ENCODE data around the gene SMPDL3B.

SMPDL3B gene

DNA sequence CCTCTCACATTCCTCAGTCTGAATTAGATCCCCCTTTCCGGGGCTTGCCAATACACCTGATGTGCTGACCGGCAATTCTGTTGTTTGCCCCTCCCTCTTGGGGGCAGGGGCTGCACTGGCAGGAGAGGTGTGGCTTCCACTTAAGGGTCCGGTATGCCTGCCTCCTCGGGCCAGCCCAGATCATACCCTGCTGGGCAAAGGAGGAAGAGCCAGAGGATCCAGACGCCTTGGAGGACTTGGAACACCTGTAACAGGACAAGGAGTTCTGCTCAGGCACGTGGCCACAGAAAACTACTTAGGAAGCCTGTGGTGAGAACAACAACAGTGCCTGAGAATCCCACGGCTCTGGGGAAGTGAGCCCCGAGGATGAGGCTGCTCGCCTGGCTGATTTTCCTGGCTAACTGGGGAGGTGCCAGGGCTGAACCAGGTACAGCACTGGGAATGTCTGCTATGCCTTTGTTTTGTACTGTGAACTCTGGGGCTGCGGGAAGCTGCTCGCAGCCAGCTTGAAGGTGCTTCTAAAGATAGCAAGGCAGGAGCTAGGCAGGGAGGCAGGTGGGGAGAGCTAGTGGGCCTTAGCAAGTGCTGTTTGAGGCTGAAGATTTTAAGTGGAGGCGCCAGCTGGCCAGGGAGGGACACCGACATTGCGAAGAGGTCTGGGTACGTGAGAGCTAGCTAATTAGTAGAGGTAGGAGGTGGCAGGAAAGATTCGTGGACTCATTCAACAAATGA lies at the start of gene SMPDL3B:
Gene SMPDL3B (plus strand): TSS at position 183 of the 732 bp plus-strand sequence. CDS start 184 bp downstream, at position 367.
- DNase-seq, result no peak

- no peak for DNase-seq
Observed at GRCh38 chr1:27885114-27885528, 49.7 kb upstream of the SMPDL3B start.

GRCh38 chr1:27885621-27886352 lies 49.0 kb upstream of the SMPDL3B start:
- DNase-seq, result no peak

DNA sequence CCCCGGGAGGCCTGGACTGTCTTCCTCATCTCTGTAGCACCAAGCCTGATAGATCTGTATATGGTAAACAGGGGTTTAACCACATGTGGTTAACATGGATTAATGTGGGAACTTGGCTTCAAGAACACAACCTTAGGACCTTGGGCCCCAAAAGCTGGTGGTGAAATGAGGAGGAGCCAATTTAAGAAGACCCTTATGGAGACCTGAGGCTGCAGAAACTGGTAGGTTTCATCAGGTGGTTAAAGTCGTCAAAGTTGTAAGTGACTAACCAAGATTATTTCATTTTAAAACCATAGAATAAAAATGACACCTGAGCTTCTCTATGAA lies 48.5 kb upstream of the SMPDL3B start:
- no peak for DNase-seq

DNA sequence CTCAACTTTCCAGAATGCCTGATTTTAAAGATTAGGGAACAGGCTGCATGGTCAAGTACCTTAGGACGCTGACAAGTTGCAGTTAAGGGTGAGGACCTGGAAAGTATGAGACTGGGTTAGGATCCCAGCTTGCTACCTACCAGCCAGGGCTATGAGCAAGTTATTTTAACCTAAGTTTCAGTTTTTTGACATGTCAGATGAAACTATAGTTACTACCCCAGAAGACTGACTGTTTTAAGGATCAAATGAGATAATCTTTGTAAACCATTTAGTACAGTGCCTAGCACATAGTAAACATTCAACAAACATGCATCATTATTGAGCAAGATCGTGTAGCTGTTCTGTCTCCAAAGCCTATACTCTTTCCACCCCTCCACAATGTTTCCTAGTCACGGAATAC lies 48.1 kb upstream of the SMPDL3B start:
- DNase-seq, result no peak

GRCh38 chr1:27887215-27888021 lies 47.4 kb upstream of the SMPDL3B start:
- no peak for DNase-seq

- DNase-seq, result no peak
Observed at GRCh38 chr1:27889506-27889905, 45.3 kb upstream of the SMPDL3B start.

GRCh38 chr1:27891196-27891889 lies 43.5 kb upstream of the SMPDL3B start:
- DNase-seq, result no peak

- DNase-seq, result no peak
Observed at GRCh38 chr1:27894521-27894920, 40.3 kb upstream of the SMPDL3B start.

GRCh38 chr1:27906759-27907158 lies 28.0 kb upstream of the SMPDL3B start:
- DNase-seq, result no peak

GRCh38 chr1:27912429-27912828 lies 22.4 kb upstream of the SMPDL3B start:
- no peak for DNase-seq

- no peak for DNase-seq
Observed at GRCh38 chr1:27915082-27915575, 19.7 kb upstream of the SMPDL3B start.

- no peak for DNase-seq
Observed at GRCh38 chr1:27922272-27922671, 12.5 kb upstream of the SMPDL3B start.

DNA sequence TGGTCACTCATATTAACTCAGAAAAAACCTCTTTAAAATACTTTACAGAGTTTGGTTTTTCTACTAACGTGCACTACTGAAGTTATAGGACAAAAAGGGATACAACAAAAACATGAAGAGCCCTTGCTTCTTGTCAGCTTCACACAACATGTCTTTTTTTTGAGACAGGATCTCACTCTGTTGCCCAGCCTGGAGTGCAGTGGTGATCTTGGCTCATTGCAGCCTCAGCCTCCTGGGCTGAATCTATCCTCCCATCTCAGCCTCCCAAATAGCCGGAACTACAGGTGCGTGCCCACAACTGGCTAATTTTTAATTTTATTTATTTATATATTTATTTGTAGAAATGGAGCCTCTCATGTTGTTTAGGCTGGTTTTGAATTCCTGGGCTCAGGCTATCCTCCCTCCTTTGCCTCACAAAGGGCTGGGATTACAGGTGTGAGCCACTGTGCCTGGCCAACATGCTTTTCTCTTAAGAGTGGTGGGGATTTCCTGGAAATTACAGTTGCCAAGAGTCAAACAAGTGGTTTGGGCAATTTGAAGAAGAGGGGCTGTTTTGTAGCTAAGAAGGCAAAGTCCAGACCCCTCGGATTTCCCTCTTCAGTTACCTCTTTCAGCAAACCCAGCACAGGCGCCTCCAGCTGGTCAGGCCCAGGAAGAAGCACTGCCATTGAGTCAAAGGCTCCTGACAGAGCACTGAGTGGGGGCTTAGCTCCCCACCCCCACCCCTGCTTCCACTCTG lies 6.4 kb upstream of the SMPDL3B start:
- no peak for DNase-seq

GRCh38 chr1:27931184-27931583 lies 3.6 kb upstream of the SMPDL3B start:
- DNase-seq, result no peak

GRCh38 chr1:27931759-27932158 lies 3.0 kb upstream of the SMPDL3B start:
- DNase-seq, result no peak

DNA sequence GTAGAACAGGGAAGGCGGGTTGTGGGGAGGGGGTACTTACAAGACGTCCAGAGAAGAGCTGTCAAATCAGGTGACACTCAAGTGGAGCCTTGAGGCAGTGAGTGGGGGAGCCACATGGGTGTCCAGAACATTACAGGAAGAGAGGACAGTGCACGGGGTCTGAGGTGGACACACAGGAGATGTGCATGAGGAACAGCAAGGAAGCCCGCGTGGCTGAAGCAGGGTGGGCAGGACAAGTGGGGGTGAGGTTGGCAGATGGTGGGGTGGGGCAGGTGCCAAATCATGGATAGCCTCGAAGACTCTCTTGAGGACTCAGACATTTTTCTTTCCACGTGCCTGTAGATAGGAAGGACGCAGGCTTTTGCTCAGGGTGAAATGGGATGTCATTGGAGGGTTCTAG lies 921 bp downstream of the SMPDL3B start:
- DNase-seq, result no peak

GRCh38 chr1:27936370-27936769 lies 1.6 kb downstream of the SMPDL3B start:
- DNase-seq, result no peak

GRCh38 chr1:27937524-27937836 lies 2.7 kb downstream of the SMPDL3B start:
- no peak for DNase-seq

DNA sequence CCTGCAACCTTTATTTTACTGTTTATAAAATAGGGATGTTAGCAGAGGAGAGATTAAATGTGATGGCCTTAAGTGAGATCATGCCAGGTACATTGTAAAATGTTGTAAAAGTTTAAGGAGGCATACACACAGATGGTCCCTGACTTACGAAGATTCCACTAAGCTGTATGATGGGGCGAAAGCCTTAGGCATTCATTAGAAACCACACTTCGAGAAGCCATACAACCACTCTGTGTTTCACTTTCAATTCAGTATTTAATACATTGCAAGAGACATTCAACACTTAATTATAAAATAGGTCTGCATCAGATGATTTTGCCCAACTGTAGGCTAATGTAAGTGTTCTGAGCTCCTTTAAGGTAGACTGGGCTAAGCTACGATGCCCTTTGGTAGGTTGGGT lies 3.7 kb downstream of the SMPDL3B start:
- DNase-seq, result no peak

GRCh38 chr1:27940297-27940696 lies 5.5 kb downstream of the SMPDL3B start:
- no peak for DNase-seq

DNA sequence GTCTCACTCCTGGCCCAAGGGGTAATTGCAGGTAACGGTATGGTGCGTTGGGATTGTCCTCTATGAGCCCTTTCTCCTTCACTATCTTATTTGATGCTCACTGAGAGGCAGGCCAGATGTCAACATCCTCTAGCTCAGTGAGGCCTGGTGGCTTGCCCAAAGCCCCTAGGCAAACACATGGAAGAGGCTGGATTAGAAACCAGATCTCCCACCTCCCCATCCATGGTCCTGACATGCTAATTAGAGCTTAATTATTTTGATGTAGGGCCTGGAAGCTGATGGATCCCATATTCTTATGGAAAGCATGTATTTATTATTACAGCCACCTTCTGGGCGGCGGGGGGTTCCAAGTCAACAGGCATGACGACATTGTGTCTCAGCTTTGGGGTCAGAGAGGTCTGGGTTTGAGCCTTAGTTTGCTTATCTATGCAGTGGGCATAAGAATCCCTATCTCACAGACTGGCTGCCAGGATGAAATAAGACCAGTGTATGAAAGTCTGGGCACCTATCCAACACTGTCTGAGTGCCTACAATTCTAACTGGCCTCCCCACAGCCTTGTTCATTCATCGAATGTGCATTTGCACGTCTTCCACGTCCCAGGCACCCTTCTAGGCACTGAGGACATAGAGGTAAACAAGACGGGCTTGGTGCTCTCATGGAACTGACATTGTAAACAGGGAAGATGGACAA lies 6.2 kb downstream of the SMPDL3B start:
- DNase-seq, result no peak

Measured in NCI-H187 treated with DMSO at 0.1 percent for 48 hours (cell line).